RWPE2 (cell line): ENCODE data around the gene VASP.

Experiments
- ATAC-seq: fragments of 200-7000 bp; cut with Tn5 transposase; 3 replicates; pipeline ENCODE4 v1.9.1; 2021; ENCODE audit warnings: low read depth
- DNase-seq: peaks from one replicate; pipeline ENCODE4 v3.0.0-alpha.2; 2020; ENCODE audit warnings: low spot score
- H3K27ac ChIP-seq: fragments of 450-650 bp; 2 replicates; pipeline ENCODE4 v1.5.1; 2017; ENCODE audit warnings: mild to moderate bottlenecking; ENCODE audit not compliant: poor library complexity, severe bottlenecking
- H3K27me3 ChIP-seq: fragments of 250-450 bp; sonication (Bioruptor Pico); 2 replicates; pipeline ENCODE4 v1.5.1; 2021; ENCODE audit warnings: mild to moderate bottlenecking, moderate library complexity; ENCODE audit not compliant: insufficient read depth, poor library complexity, severe bottlenecking
- H3K36me3 ChIP-seq: fragments of 250-450 bp; sonication (Bioruptor Pico); 2 replicates; pipeline ENCODE4 v1.5.1; 2020; ENCODE audit warnings: low read depth, mild to moderate bottlenecking, moderate library complexity
- H3K4me1 ChIP-seq: fragments of 250-450 bp; sonication (Bioruptor Pico); 2 replicates; pipeline ENCODE4 v1.5.1; 2021; ENCODE audit warnings: mild to moderate bottlenecking, moderate library complexity; ENCODE audit not compliant: insufficient read depth, poor library complexity, severe bottlenecking
- H3K4me3 ChIP-seq: fragments of 250-450 bp; sonication (Bioruptor Pico); 2 replicates; pipeline ENCODE4 v1.5.1; 2021; ENCODE audit warnings: mild to moderate bottlenecking, moderate library complexity; ENCODE audit not compliant: severe bottlenecking
- H3K9me3 ChIP-seq: fragments of 250-450 bp; sonication (Bioruptor Pico); 2 replicates; pipeline ENCODE4 v1.5.1; 2021; ENCODE audit warnings: mild to moderate bottlenecking, moderate library complexity; ENCODE audit not compliant: severe bottlenecking
- TF ChIP-seq, protein P1 (sequence below): fragments of 450-650 bp; IDR thresholded peaks from one replicate; pipeline ENCODE4 v1.5.1; 2017; ENCODE audit warnings: mild to moderate bottlenecking, moderate library complexity; ENCODE audit not compliant: poor library complexity, severe bottlenecking

The VASP gene

GRCh38 chr19:45500918-45501729 lies 6.2 kb upstream of the VASP start:
- TF ChIP-seq, protein P1, sequence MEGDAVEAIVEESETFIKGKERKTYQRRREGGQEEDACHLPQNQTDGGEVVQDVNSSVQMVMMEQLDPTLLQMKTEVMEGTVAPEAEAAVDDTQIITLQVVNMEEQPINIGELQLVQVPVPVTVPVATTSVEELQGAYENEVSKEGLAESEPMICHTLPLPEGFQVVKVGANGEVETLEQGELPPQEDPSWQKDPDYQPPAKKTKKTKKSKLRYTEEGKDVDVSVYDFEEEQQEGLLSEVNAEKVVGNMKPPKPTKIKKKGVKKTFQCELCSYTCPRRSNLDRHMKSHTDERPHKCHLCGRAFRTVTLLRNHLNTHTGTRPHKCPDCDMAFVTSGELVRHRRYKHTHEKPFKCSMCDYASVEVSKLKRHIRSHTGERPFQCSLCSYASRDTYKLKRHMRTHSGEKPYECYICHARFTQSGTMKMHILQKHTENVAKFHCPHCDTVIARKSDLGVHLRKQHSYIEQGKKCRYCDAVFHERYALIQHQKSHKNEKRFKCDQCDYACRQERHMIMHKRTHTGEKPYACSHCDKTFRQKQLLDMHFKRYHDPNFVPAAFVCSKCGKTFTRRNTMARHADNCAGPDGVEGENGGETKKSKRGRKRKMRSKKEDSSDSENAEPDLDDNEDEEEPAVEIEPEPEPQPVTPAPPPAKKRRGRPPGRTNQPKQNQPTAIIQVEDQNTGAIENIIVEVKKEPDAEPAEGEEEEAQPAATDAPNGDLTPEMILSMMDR = no peak
- Histone ChIP-seq H3K9me3 (no peaks in the 10 kb centered on the region), H3K36me3 (no peaks in the 10 kb centered on the region), H3K27ac (no peak overlapping the region), H3K4me1 (peaks cover 12% of the 10 kb centered on the region), H3K27me3 (no peaks in the 10 kb centered on the region), H3K4me3 (no peak overlapping the region)
- DNase-seq (no peak), ATAC-seq (no peak)

- H3K4me3 ChIP-seq = no peak overlapping the region
- H3K27ac ChIP-seq = no peak overlapping the region
Observed at GRCh38 chr19:45501730-45502014, 5.6 kb upstream of the VASP start.

GRCh38 chr19:45502111-45502510 lies 5.2 kb upstream of the VASP start:
- Histone ChIP-seq H3K4me3 (no peak overlapping the region), H3K27ac (no peak overlapping the region), H3K4me1 (peaks cover 11% of the 10 kb centered on the region), H3K9me3 (no peaks in the 10 kb centered on the region), H3K27me3 (no peaks in the 10 kb centered on the region), H3K36me3 (no peaks in the 10 kb centered on the region)
- DNase-seq = no peak
- no peak for ATAC-seq
- TF ChIP-seq, protein P1 = no peak

More at GRCh38 chr19:45501730-45502014, 5.6 kb upstream of the VASP start:
- DNase-seq (no peak), ATAC-seq (no peak)
- Histone ChIP-seq H3K36me3 (no peaks in the 10 kb centered on the region), H3K27me3 (no peaks in the 10 kb centered on the region), H3K4me1 (peaks cover 12% of the 10 kb centered on the region), H3K9me3 (no peaks in the 10 kb centered on the region)
- TF ChIP-seq, protein P1 = no peak

- Histone ChIP-seq H3K27ac (no peak overlapping the region), H3K4me3 (no peak overlapping the region), H3K27me3 (no peaks in the 10 kb centered on the region), H3K9me3 (no peaks in the 10 kb centered on the region), H3K36me3 (peaks cover 2% of the 10 kb centered on the region; the same call in 1 of the 2 replicates), H3K4me1 (peaks cover 9% of the 10 kb centered on the region)
- TF ChIP-seq, protein P1 = no peak
- no peak for ATAC-seq
- no peak for DNase-seq
Observed at GRCh38 chr19:45503909-45504308, 3.4 kb upstream of the VASP start.
